Progenitor cell of endocrine pancreas (in vitro differentiated cells): ENCODE measurements around the gene IQGAP1. TPM values are rescaled to one million over a fixed set of nuclear protein-coding genes. Genes with fewer than 3 reads are reported as not detected.

Source experiments
- DNase-seq: peaks from one replicate; pipeline ENCODE4 v3.0.0; 2021; ENCODE audit warnings: low spot score; ENCODE audit not compliant: unreplicated experiment
- H3K27ac Mint-ChIP-seq: 2 replicates; pipeline ENCODE4 v1.8.0; 2021; ENCODE audit warnings: mild to moderate bottlenecking, moderate library complexity, mixed read lengths
- H3K27me3 Mint-ChIP-seq: 2 replicates; pipeline ENCODE4 v1.8.0; 2021; ENCODE audit warnings: mixed read lengths
- H3K36me3 Mint-ChIP-seq: 2 replicates; pipeline ENCODE4 v1.8.0; 2022; ENCODE audit warnings: mixed read lengths; ENCODE audit not compliant: insufficient read depth
- H3K4me1 Mint-ChIP-seq: 2 replicates; pipeline ENCODE4 v1.8.0; 2021; ENCODE audit warnings: low read depth, mixed read lengths
- H3K4me3 Mint-ChIP-seq: 2 replicates; pipeline ENCODE4 v1.8.0; 2021; ENCODE audit warnings: low read depth, mild to moderate bottlenecking, moderate library complexity, mixed read lengths
- H3K9me3 Mint-ChIP-seq: 2 replicates; pipeline ENCODE4 v1.8.0; 2021; ENCODE audit warnings: low read depth, mixed read lengths
- CTCF ChIP-seq: fragments of 200-600 bp; sonication (generic); IDR thresholded peaks from one replicate; pipeline ENCODE4 v1.5.0; 2021; ENCODE audit warnings: antibody characterized with exemption, mild to moderate bottlenecking; ENCODE audit not compliant: unreplicated experiment
- total RNA-seq: library from RNA; stranded (reverse); gene quantifications from 2 replicates; pipeline ENCODE4 v1.2.1, GENCODE V29; 2021

Gene IQGAP1
- total RNA-seq, 1 donor from 2014 or later, result 141 TPM

GRCh38 chr15:90478846-90479481, 90.9 kb downstream of the IQGAP1 start:
- H3K9me3 Mint-ChIP-seq, result no peaks in the 10 kb centered on the region

GRCh38 chr15:90479656-90480055, 91.6 kb downstream of the IQGAP1 start:
- Mint-ChIP-seq H3K9me3 (no peaks in the 10 kb centered on the region), H3K4me3 (no peak overlapping the region), H3K36me3 (peaks cover 25% of the 10 kb centered on the region), H3K27me3 (no peaks in the 10 kb centered on the region), H3K27ac (peak overlapping the region; percentile 82), H3K4me1 (no peaks in the 10 kb centered on the region)
- no peak for DNase-seq
- TF ChIP-seq CTCF, result no peak

More at GRCh38 chr15:90478846-90479481, 90.9 kb downstream of the IQGAP1 start:
- no peak for TF ChIP-seq CTCF
- peaks cover 29% of the 10 kb centered on the region for H3K36me3 Mint-ChIP-seq
- H3K4me3 Mint-ChIP-seq, result no peak overlapping the region
- DNase-seq, result no peak
- no peaks in the 10 kb centered on the region for H3K27me3 Mint-ChIP-seq
- no peaks in the 10 kb centered on the region for H3K4me1 Mint-ChIP-seq
- no peak overlapping the region for H3K27ac Mint-ChIP-seq

DNA sequence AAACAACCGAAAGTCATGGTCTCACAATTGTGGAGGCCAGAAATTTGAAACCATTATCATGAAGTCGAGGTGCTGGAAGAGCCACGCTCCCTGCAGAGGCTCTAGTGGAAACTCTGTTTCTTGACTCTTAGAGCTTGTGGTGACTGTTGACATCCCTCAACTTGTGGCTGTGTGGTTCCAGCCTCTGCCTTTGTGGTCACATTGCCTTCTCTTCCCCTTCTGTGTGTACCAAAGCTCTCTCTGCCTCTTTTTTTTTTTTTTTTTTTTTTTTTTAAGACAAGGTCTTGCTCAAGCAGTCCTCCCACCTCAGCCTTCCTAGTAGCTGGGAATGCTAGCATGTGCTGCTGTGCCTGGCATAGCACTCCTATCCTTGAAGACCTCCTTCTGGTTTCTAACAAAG, 93.0 kb downstream of the IQGAP1 start:
- no peaks in the 10 kb centered on the region for H3K4me1 Mint-ChIP-seq
- no peaks in the 10 kb centered on the region for H3K9me3 Mint-ChIP-seq
- DNase-seq, result no peak
- no peak for TF ChIP-seq CTCF
- H3K27ac Mint-ChIP-seq, result no peak overlapping the region
- H3K4me3 Mint-ChIP-seq, result no peak overlapping the region
- no peaks in the 10 kb centered on the region for H3K27me3 Mint-ChIP-seq
- H3K36me3 Mint-ChIP-seq, result peaks cover 29% of the 10 kb centered on the region

DNA sequence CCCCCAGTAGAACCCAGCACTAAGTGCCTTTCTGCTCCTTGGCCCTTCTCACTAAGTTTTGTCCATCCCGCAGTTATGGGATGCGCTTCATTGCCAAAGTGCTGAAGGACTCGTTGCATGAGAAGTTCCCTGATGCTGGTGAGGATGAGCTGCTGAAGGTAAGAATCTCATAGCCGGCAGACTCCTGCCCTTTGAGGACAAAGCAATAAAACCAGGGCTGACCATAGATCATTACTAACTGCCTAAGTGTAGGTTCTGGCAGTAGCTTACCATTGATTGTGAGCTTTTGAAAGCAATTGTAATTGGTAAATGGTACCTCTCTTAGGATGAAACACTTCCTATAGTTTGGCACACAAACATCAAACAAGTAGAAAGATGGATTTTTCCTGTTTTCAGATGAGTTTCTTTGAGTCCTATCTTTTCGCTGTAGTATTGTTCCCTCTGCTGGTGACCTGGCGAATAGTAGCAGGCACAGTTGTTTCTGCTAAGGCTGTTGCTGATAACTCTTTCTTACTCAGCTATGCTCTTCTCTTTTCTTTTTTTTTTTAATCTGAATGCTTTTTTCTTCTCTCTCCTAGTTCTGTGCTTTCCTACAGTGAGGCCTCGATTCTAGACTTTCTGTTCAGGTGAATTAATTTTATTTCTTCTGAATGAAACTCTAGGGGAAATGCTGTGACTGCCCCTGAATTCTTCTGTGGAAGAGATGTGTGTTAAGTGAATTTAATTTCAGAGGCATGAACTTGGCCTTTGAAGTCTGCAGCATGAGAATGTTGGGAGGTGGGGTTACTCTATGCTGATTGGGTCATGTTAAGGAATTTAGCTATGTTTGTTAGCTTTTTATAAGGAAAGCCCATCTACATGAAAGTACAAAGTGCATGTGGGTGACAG, 94.3 kb downstream of the IQGAP1 start:
- H3K27ac Mint-ChIP-seq, result peak overlapping the region; percentile 29
- peak; percentile 22 for DNase-seq
- H3K4me1 Mint-ChIP-seq, result no peaks in the 10 kb centered on the region
- H3K4me3 Mint-ChIP-seq, result no peak overlapping the region
- no peaks in the 10 kb centered on the region for H3K27me3 Mint-ChIP-seq
- peaks cover 31% of the 10 kb centered on the region for H3K36me3 Mint-ChIP-seq
- TF ChIP-seq CTCF, result peak; percentile 89
- H3K9me3 Mint-ChIP-seq, result no peaks in the 10 kb centered on the region

DNA sequence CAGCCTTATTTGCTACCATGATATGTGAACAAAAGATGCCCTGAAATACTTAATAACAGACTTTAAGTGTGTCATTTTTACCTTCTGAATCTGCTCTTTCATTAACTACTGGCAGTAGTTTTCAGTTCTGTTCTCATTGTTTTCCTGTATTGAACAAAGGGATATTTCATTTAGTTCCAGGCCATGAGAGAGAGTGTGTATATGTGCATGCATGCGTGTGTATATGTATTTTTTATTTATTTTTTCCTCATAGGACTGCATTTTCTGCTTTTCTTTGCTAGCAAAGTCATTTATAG, 94.9 kb downstream of the IQGAP1 start:
- H3K27ac Mint-ChIP-seq, result no peak overlapping the region
- no peak for TF ChIP-seq CTCF
- no peaks in the 10 kb centered on the region for H3K9me3 Mint-ChIP-seq
- no peaks in the 10 kb centered on the region for H3K4me1 Mint-ChIP-seq
- no peaks in the 10 kb centered on the region for H3K27me3 Mint-ChIP-seq
- no peak for DNase-seq
- no peak overlapping the region for H3K4me3 Mint-ChIP-seq
- H3K36me3 Mint-ChIP-seq, result peaks cover 29% of the 10 kb centered on the region
